Measurements from ENCODE around the gene CFAP251. TPM values are rescaled to one million over a fixed set of nuclear protein-coding genes. Genes with fewer than 3 reads are reported as not detected.

CFAP251 gene
- total and polyA plus RNA-seq, 2 of the 13 experiments (the other 11 are each of a cell fraction or from before 2014, with no cell fraction given), result 0.30 to 0.42 TPM

DNA sequence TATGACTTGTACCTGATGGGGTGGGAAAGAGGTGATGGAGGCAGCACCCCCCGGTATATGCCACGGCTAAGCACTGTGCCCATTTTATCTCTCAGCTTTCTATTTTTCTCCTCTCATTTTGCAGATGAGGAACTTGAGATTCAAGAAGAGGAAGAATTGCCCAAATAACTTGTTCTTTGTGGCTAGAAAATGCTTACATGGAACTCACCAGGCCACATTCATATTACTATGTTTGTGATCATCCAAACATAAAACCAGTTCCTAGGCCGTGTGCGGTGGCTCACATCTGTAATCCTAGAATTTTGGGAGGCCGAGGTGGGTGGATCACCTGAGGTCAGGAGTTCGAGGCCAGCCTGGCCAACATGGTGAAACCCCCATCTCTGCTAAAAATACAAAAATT is 44.3 kb upstream of the CFAP251 start:
- POLR2A ChIA-PET, result no interaction called here
- FAIRE-seq, result no peak
- no peaks in the 10 kb centered on the region for H4K20me1 ChIP-seq (ENCODE audit: insufficient read depth, low read length)
- ATAC-seq, result no peak
- in situ Hi-C loops (cut with HindIII; ENCODE audit: extremely low pct_ligation_motif_present, low pct_unique_long_range_greater_than_20kb) (no loop called here), intact Hi-C loops (cut with micrococcal nuclease; ENCODE audit: unreplicated experiment) (no loop called here)
- no peaks in the 10 kb centered on the region for H3K36me3 ChIP-seq (replicated peaks in 1 of 2; ENCODE audit: control insufficient read depth in 1 of 2, insufficient read depth in 2 of 2, low read length in 2 of 2)
- 97% methylated on average over 6 of the region's 6 CpGs for WGBS (ENCODE audit: low lambda C conversion rate)
- no TSS peak for BruUV-seq (replicated peaks)
- H3K27ac ChIP-seq (ENCODE audit: extremely low read length, insufficient read depth, low read length), result no peak overlapping the region
- H3K27me3 ChIP-seq (ENCODE audit: control insufficient read depth in 1 of 2, insufficient read depth in 2 of 2, low read length in 2 of 2), result no peaks in the 10 kb centered on the region
- no peak overlapping the region for H3K4me3 ChIP-seq (replicated peaks in 1 of 3; ENCODE audit: insufficient read depth in 1 of 3, low read depth in 2 of 3, low read length in 3 of 3)
- H3K79me2 ChIP-seq (ENCODE audit: insufficient read depth, low read length), result no peaks in the 10 kb centered on the region
- H3K4me1 ChIP-seq (ENCODE audit: insufficient read depth, low read length), result peaks cover 29% of the 10 kb centered on the region
- H3K4me2 ChIP-seq (ENCODE audit: low read depth, low read length), result no peak overlapping the region
- no peak for DNase-seq (ENCODE audit: low spot score)
- no peak overlapping the region for H3K9ac ChIP-seq (ENCODE audit: insufficient read depth, low read depth, low read length)
- H2AFZ ChIP-seq (ENCODE audit: low read length), result no peak overlapping the region
- CTCF ChIA-PET (ENCODE audit: low intra/inter-chr PET ratio, low total read pairs), result no interaction called here
- H3K9me3 ChIP-seq (ENCODE audit: low read length), result no peaks in the 10 kb centered on the region
- no peak for TF ChIP-seq IRF2 (CRISPR knock-in tag; IDR thresholded peaks at IDR 0.05)
- TF ChIP-seq ZNF224 (CRISPR knock-in tag; IDR thresholded peaks at IDR 0.05), result no peak
- no peak for TF ChIP-seq NKX3-1 (CRISPR knock-in tag; IDR thresholded peaks at IDR 0.05)
- TF ChIP-seq SSRP1 (CRISPR knock-in tag; IDR thresholded peaks at IDR 0.05), result no peak
- no peak for TF ChIP-seq ZNF841 (CRISPR knock-in tag; IDR thresholded peaks at IDR 0.05; ENCODE audit: borderline replicate concordance)
- TF ChIP-seq MEIS1 (CRISPR knock-in tag; IDR thresholded peaks at IDR 0.05; ENCODE audit: borderline replicate concordance), result no peak
- TF ChIP-seq RELA (CRISPR knock-in tag; IDR thresholded peaks at IDR 0.05), result no peak
- TF ChIP-seq, protein P1, sequence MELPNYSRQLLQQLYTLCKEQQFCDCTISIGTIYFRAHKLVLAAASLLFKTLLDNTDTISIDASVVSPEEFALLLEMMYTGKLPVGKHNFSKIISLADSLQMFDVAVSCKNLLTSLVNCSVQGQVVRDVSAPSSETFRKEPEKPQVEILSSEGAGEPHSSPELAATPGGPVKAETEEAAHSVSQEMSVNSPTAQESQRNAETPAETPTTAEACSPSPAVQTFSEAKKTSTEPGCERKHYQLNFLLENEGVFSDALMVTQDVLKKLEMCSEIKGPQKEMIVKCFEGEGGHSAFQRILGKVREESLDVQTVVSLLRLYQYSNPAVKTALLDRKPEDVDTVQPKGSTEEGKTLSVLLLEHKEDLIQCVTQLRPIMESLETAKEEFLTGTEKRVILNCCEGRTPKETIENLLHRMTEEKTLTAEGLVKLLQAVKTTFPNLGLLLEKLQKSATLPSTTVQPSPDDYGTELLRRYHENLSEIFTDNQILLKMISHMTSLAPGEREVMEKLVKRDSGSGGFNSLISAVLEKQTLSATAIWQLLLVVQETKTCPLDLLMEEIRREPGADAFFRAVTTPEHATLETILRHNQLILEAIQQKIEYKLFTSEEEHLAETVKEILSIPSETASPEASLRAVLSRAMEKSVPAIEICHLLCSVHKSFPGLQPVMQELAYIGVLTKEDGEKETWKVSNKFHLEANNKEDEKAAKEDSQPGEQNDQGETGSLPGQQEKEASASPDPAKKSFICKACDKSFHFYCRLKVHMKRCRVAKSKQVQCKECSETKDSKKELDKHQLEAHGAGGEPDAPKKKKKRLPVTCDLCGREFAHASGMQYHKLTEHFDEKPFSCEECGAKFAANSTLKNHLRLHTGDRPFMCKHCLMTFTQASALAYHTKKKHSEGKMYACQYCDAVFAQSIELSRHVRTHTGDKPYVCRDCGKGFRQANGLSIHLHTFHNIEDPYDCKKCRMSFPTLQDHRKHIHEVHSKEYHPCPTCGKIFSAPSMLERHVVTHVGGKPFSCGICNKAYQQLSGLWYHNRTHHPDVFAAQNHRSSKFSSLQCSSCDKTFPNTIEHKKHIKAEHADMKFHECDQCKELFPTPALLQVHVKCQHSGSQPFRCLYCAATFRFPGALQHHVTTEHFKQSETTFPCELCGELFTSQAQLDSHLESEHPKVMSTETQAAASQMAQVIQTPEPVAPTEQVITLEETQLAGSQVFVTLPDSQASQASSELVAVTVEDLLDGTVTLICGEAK (IDR thresholded peaks at IDR 0.05), result no peak
- TF ChIP-seq, protein P1 (CRISPR knock-in tag; IDR thresholded peaks at IDR 0.05), result no peak
- TF ChIP-seq, protein P2, sequence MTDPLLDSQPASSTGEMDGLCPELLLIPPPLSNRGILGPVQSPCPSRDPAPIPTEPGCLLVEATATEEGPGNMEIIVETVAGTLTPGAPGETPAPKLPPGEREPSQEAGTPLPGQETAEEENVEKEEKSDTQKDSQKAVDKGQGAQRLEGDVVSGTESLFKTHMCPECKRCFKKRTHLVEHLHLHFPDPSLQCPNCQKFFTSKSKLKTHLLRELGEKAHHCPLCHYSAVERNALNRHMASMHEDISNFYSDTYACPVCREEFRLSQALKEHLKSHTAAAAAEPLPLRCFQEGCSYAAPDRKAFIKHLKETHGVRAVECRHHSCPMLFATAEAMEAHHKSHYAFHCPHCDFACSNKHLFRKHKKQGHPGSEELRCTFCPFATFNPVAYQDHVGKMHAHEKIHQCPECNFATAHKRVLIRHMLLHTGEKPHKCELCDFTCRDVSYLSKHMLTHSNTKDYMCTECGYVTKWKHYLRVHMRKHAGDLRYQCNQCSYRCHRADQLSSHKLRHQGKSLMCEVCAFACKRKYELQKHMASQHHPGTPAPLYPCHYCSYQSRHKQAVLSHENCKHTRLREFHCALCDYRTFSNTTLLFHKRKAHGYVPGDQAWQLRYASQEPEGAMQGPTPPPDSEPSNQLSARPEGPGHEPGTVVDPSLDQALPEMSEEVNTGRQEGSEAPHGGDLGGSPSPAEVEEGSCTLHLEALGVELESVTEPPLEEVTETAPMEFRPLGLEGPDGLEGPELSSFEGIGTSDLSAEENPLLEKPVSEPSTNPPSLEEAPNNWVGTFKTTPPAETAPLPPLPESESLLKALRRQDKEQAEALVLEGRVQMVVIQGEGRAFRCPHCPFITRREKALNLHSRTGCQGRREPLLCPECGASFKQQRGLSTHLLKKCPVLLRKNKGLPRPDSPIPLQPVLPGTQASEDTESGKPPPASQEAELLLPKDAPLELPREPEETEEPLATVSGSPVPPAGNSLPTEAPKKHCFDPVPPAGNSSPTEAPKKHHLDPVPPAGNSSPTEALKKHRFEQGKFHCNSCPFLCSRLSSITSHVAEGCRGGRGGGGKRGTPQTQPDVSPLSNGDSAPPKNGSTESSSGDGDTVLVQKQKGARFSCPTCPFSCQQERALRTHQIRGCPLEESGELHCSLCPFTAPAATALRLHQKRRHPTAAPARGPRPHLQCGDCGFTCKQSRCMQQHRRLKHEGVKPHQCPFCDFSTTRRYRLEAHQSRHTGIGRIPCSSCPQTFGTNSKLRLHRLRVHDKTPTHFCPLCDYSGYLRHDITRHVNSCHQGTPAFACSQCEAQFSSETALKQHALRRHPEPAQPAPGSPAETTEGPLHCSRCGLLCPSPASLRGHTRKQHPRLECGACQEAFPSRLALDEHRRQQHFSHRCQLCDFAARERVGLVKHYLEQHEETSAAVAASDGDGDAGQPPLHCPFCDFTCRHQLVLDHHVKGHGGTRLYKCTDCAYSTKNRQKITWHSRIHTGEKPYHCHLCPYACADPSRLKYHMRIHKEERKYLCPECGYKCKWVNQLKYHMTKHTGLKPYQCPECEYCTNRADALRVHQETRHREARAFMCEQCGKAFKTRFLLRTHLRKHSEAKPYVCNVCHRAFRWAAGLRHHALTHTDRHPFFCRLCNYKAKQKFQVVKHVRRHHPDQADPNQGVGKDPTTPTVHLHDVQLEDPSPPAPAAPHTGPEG (CRISPR knock-in tag; IDR thresholded peaks at IDR 0.05), result no peak
- no peak for TF ChIP-seq SMARCE1 (IDR thresholded peaks at IDR 0.05; ENCODE audit: borderline replicate concordance)
- TF ChIP-seq ZFP90 (CRISPR knock-in tag; IDR thresholded peaks at IDR 0.05; ENCODE audit: borderline replicate concordance), result no peak
